Loucy (cell line): Measurements from ENCODE around the gene LSR.

ENCODE experiments used
- H2AFZ ChIP-seq: fragments of 200-600 bp; sonication (generic); 2 replicates; pipeline ENCODE4 v1.6.0; 2016; ENCODE audit warnings: antibody characterized with exemption, mild to moderate bottlenecking, low read length, moderate library complexity
- H3F3A ChIP-seq: fragments of 200-600 bp; 2 replicates; pipeline ENCODE4 v1.6.0; 2016; ENCODE audit warnings: antibody characterized with exemption, low read depth, mild to moderate bottlenecking
- H3K27me3 ChIP-seq: fragments of 200-600 bp; sonication (generic); 2 replicates; pipeline ENCODE4 v1.6.1; 2014; ENCODE audit warnings: low read length, mild to moderate bottlenecking; ENCODE audit not compliant: insufficient read depth, poor library complexity, severe bottlenecking
- H3K36me3 ChIP-seq: fragments of 200-600 bp; sonication (generic); 2 replicates; pipeline ENCODE4 v1.6.1; 2016; ENCODE audit warnings: low read length; ENCODE audit not compliant: insufficient read depth
- H3K4me1 ChIP-seq: fragments of 200-600 bp; sonication (generic); 2 replicates; pipeline ENCODE4 v1.5.1; 2014; ENCODE audit warnings: low read length, mild to moderate bottlenecking; ENCODE audit not compliant: insufficient read depth, poor library complexity, severe bottlenecking
- H3K4me2 ChIP-seq: fragments of 200-600 bp; sonication (generic); 2 replicates; pipeline ENCODE4 v1.6.0; 2014; ENCODE audit warnings: antibody characterized with exemption, low read length, low read depth, mild to moderate bottlenecking; ENCODE audit not compliant: poor library complexity, severe bottlenecking
- H3K4me3 ChIP-seq: fragments of 200-600 bp; sonication (generic); 2 replicates; pipeline ENCODE4 v1.5.1; 2014; ENCODE audit warnings: low read length, mild to moderate bottlenecking, mixed read lengths; ENCODE audit not compliant: poor library complexity, severe bottlenecking
- H3K79me2 ChIP-seq: fragments of 200-600 bp; sonication (generic); 2 replicates; pipeline ENCODE4 v1.6.1; 2014; ENCODE audit warnings: low read length; ENCODE audit not compliant: insufficient read depth
- H3K9ac ChIP-seq: fragments of 200-600 bp; sonication (generic); 2 replicates; pipeline ENCODE4 v1.6.0; 2014; ENCODE audit warnings: mild to moderate bottlenecking, low read depth, low read length, moderate library complexity; ENCODE audit not compliant: poor library complexity, severe bottlenecking
- H3K9me2 ChIP-seq: fragments of 200-600 bp; sonication (generic); replicated peaks from 2 replicates; pipeline ENCODE4 v1.6.1; 2016; ENCODE audit warnings: low read depth, low read length, mixed read lengths
- H3K9me3 ChIP-seq: fragments of 200-600 bp; sonication (generic); 2 replicates; pipeline ENCODE4 v1.6.1; 2014; ENCODE audit warnings: mild to moderate bottlenecking, antibody characterized with exemption, low read length, low read depth; ENCODE audit not compliant: insufficient read depth
- H4K20me1 ChIP-seq: fragments of 200-600 bp; sonication (generic); 2 replicates; pipeline ENCODE4 v1.6.0; 2014; ENCODE audit warnings: antibody characterized with exemption, low read length, mild to moderate bottlenecking; ENCODE audit not compliant: insufficient read depth, poor library complexity, severe bottlenecking
- EZH2phosphoT487 ChIP-seq: fragments of 200-600 bp; IDR thresholded peaks from 2 replicates; pipeline ENCODE4 v1.6.1; 2018; ENCODE audit warnings: antibody characterized with exemption, mild to moderate bottlenecking, moderate library complexity, borderline replicate concordance
- TF ChIP-seq, protein P1 (sequence below): fragments of 200-600 bp; sonication (generic); conservative IDR thresholded peaks from 2 replicates; pipeline ENCODE4 v1.5.1; 2014; ENCODE audit warnings: mild to moderate bottlenecking, antibody characterized with exemption, low read length

The LSR gene

DNA sequence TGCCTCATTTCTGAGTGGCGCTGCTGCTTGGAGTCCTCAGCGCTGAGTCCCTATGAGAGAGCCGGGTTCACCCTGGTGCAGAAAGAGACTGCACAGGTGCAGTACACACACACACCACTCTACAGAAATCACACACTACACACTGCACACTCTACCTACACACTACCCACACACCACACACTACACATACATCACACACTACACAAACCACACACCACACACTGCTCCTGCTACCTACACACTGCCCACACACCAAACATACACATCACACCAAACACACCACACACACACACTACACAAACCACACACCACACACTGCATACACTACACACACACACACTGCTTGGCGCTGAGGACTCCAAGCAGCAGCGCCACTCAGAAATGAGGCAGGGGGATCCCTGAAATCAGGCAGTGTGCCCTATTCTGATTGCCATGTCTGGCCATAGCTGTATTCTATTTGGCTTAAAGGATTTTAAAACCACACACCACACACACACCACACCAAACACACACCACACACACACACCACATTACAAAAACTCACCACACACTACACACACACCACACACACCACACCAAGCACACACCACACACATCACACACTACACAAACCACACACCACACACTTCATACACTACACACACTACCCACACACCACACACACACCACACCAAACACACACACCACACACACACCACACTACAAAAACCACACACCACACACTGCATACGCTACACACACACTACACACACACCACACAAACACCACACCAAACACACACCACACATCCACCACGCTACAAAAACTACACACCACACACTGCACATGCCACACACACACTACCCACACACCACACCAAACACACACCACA lies 48.1 kb downstream of the LSR start:
- Histone ChIP-seq H3K4me2 (no peak overlapping the region), H3K27me3 (no peaks in the 10 kb centered on the region), H3K4me3 (no peak overlapping the region), H2AFZ (no peak overlapping the region), H3K36me3 (no peaks in the 10 kb centered on the region), H3K79me2 (no peaks in the 10 kb centered on the region), H3K9me3 (no peaks in the 10 kb centered on the region), H4K20me1 (no peaks in the 10 kb centered on the region), H3K9ac (no peak overlapping the region), H3K4me1 (no peaks in the 10 kb centered on the region), H3F3A (no peaks in the 10 kb centered on the region), H3K9me2 (no peaks in the 10 kb centered on the region)
- TF ChIP-seq, protein P1, sequence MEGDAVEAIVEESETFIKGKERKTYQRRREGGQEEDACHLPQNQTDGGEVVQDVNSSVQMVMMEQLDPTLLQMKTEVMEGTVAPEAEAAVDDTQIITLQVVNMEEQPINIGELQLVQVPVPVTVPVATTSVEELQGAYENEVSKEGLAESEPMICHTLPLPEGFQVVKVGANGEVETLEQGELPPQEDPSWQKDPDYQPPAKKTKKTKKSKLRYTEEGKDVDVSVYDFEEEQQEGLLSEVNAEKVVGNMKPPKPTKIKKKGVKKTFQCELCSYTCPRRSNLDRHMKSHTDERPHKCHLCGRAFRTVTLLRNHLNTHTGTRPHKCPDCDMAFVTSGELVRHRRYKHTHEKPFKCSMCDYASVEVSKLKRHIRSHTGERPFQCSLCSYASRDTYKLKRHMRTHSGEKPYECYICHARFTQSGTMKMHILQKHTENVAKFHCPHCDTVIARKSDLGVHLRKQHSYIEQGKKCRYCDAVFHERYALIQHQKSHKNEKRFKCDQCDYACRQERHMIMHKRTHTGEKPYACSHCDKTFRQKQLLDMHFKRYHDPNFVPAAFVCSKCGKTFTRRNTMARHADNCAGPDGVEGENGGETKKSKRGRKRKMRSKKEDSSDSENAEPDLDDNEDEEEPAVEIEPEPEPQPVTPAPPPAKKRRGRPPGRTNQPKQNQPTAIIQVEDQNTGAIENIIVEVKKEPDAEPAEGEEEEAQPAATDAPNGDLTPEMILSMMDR, result no peak
- TF ChIP-seq EZH2phosphoT487, result no peak

DNA sequence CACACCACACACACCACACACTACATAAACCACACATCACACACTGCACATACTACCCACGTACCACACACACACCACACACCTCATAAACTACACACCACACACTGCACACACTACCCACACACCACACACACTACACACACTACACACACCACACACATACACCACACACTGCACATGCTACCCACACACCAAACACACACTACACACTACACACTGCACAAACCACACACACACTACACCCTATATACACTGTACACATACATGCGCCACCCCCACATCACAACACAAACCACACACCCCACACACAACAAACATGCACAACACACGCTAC lies 48.7 kb downstream of the LSR start:
- Histone ChIP-seq H3K9me2 (no peaks in the 10 kb centered on the region), H4K20me1 (no peaks in the 10 kb centered on the region), H3K79me2 (no peaks in the 10 kb centered on the region), H2AFZ (no peak overlapping the region), H3K36me3 (no peaks in the 10 kb centered on the region), H3K4me2 (no peak overlapping the region), H3K9ac (no peak overlapping the region), H3K4me1 (no peaks in the 10 kb centered on the region), H3K9me3 (no peaks in the 10 kb centered on the region), H3K4me3 (no peak overlapping the region), H3K27me3 (no peaks in the 10 kb centered on the region), H3F3A (no peaks in the 10 kb centered on the region)
- TF ChIP-seq, protein P1, result no peak
- no peak for TF ChIP-seq EZH2phosphoT487

DNA sequence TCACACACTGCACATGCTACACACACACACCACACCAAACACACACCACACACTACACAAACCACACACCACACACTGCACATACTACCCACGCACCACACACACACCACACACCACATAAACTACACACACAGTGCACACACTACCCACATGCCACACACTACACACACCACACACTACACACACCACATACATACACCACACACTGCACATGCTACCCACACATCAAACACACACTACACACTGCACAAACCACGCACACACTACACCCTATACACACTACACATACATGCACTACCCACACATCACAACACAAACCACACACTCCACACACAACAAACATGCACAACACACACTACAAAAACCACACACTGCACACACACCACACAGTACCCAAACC lies 49.1 kb downstream of the LSR start:
- Histone ChIP-seq H3K27me3 (no peaks in the 10 kb centered on the region), H3K36me3 (no peaks in the 10 kb centered on the region), H3F3A (no peaks in the 10 kb centered on the region), H3K9me3 (no peaks in the 10 kb centered on the region), H4K20me1 (no peaks in the 10 kb centered on the region), H3K9ac (no peak overlapping the region), H3K4me1 (no peaks in the 10 kb centered on the region), H2AFZ (no peak overlapping the region), H3K9me2 (no peaks in the 10 kb centered on the region), H3K4me3 (no peak overlapping the region), H3K4me2 (no peak overlapping the region), H3K79me2 (no peaks in the 10 kb centered on the region)
- TF ChIP-seq, protein P1, result no peak
- TF ChIP-seq EZH2phosphoT487, result no peak
